Measurements from ENCODE around the gene TFF2. TPM values are rescaled to one million over a fixed set of nuclear protein-coding genes. Genes with fewer than 3 reads are reported as not detected.
A peak's percentile ranks its signal among the peaks of the same experiment; 100 is the strongest.

The TFF2 gene
- total and polyA plus RNA-seq, 10 donors = 0.14 TPM; not detected in 9

DNA sequence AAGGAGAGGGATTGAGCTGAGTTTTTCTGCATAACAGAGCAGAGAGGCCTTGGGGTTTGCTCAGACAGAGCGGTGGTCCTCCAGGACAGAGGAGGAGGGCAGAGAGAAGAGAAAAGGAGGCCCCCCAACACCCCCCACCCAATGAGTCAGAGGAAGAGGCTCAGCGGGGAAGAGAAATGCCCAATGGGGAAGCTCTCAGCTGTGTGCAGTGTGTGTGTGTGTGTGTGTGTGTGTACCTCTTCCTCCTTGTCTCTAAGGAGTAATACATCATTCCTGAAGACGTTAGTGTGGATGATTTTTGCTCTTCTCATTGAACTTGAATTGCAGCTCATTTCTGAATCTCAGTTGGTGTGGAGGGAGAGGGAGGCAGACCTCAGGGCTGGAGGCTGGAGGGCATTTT is 36.4 kb upstream of the TFF2 start:
- intact Hi-C loops (cut with DNase I; ENCODE audit: low total_unique reads) = loop anchor here (10.0 kb wide), 1 partner anchor 58 kb away; no protein-coding TSS in a partner anchor
- 36 to 47% (median 43%) methylated on average over 3 of the region's 3 CpGs for WGBS, 5 donors
- Histone ChIP-seq H3K27ac (no peak overlapping the region), H3K36me3 (no peaks in the 10 kb centered on the region), H3K9me3 (peaks cover 0 to 11% (median 5%) of the 10 kb centered on the region in 8 donors), H3K4me1 (peaks cover 0 to 60% (median 10%) of the 10 kb centered on the region in 6 donors), H3K27me3 (replicated peaks in 1 of 7) (peaks cover 0 to under 1% (median 0%) of the 10 kb centered on the region in 7 donors), H3K4me3 (no peak overlapping the region)
- TF ChIP-seq, protein P1, sequence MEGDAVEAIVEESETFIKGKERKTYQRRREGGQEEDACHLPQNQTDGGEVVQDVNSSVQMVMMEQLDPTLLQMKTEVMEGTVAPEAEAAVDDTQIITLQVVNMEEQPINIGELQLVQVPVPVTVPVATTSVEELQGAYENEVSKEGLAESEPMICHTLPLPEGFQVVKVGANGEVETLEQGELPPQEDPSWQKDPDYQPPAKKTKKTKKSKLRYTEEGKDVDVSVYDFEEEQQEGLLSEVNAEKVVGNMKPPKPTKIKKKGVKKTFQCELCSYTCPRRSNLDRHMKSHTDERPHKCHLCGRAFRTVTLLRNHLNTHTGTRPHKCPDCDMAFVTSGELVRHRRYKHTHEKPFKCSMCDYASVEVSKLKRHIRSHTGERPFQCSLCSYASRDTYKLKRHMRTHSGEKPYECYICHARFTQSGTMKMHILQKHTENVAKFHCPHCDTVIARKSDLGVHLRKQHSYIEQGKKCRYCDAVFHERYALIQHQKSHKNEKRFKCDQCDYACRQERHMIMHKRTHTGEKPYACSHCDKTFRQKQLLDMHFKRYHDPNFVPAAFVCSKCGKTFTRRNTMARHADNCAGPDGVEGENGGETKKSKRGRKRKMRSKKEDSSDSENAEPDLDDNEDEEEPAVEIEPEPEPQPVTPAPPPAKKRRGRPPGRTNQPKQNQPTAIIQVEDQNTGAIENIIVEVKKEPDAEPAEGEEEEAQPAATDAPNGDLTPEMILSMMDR (IDR thresholded peaks at IDR 0.05 in 8 of 11, conservative IDR thresholded peaks at IDR 0.05 in 3 of 11) = no peak
- TF ChIP-seq POLR2AphosphoS5 (IDR thresholded peaks at IDR 0.05) (no peak), POLR2A (IDR thresholded peaks at IDR 0.05) (no peak)
- peak; percentile 21 for DNase-seq

- TF ChIP-seq POLR2A (IDR thresholded peaks at IDR 0.05) (no peak), POLR2AphosphoS5 (IDR thresholded peaks at IDR 0.05) (no peak)
- TF ChIP-seq, protein P1 (IDR thresholded peaks at IDR 0.05 in 8 of 11, conservative IDR thresholded peaks at IDR 0.05 in 3 of 11) = no peak
- 86 to 97% (median 91%) methylated on average over 11 of the region's 11 CpGs for WGBS, 5 donors
- H3K4me3 ChIP-seq = no peak overlapping the region
- H3K9me3 ChIP-seq = peaks cover 3 to 22% (median 15%) of the 10 kb centered on the region in 8 donors
- peak; percentile 58 for DNase-seq
- no peaks in the 10 kb centered on the region for H3K36me3 ChIP-seq
- intact Hi-C loops (cut with DNase I; ENCODE audit: low total_unique reads) = loop anchor here (10.0 kb wide), 1 partner anchor 59 kb away; no protein-coding TSS in a partner anchor
- peak overlapping the region in 1 of 8 donors; percentile 64 for H3K27ac ChIP-seq
- H3K27me3 ChIP-seq (replicated peaks in 1 of 7) = no peaks in the 10 kb centered on the region
- H3K4me1 ChIP-seq = peaks cover 0 to 60% (median 10%) of the 10 kb centered on the region in 6 donors
Observed at GRCh38 chr21:42386034-42386591, 35.3 kb upstream of the TFF2 start.

DNA sequence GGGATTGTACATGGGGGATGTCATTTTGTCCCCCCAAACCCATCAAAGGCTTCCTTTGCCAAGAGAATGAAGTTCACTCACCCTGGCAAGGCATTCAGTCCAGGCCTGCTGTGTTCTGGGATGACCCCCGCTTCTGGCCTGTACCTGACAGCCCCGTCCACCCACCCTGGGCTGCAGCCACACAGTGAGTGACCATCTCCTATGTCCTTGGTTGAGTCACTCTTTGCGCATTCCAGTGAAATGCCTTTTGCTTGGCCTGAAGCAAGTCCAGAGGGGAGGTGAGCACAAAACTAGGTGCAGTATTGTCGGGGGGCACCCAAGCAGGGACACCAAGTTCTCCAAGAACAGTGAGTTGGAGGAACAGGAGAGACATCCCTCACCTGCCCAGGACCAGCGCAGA is 34.8 kb upstream of the TFF2 start:
- peak overlapping the region in 2 of 8 donors; percentile 64 to 73 for H3K27ac ChIP-seq
- TF ChIP-seq POLR2A (IDR thresholded peaks at IDR 0.05) (no peak), POLR2AphosphoS5 (IDR thresholded peaks at IDR 0.05) (no peak)
- TF ChIP-seq, protein P1 (IDR thresholded peaks at IDR 0.05 in 8 of 11, conservative IDR thresholded peaks at IDR 0.05 in 3 of 11) = no peak
- H3K4me3 ChIP-seq = no peak overlapping the region
- H3K4me1 ChIP-seq = peaks cover 0 to 60% (median 10%) of the 10 kb centered on the region in 6 donors
- intact Hi-C loops (cut with DNase I; ENCODE audit: low total_unique reads) = loop anchor here (10.0 kb wide), 1 partner anchor 59 kb away; no protein-coding TSS in a partner anchor
- DNase-seq = peak; percentile 48
- H3K27me3 ChIP-seq (replicated peaks in 1 of 7) = no peaks in the 10 kb centered on the region
- 95 to 99% (median 96%) methylated on average over 5 of the region's 5 CpGs for WGBS, 5 donors
- H3K9me3 ChIP-seq = peaks cover 3 to 22% (median 16%) of the 10 kb centered on the region in 8 donors
- H3K36me3 ChIP-seq = no peaks in the 10 kb centered on the region

GRCh38 chr21:42384989-42385388 is 34.2 kb upstream of the TFF2 start:
- H3K27ac ChIP-seq = peak overlapping the region in 2 of 8 donors; percentile 64 to 73
- 63 to 81% (median 73%) methylated on average over 2 of the region's 2 CpGs for WGBS, 5 donors
- H3K4me3 ChIP-seq = no peak overlapping the region
- peaks cover 3 to 22% (median 16%) of the 10 kb centered on the region in 8 donors for H3K9me3 ChIP-seq
- TF ChIP-seq POLR2AphosphoS5 (IDR thresholded peaks at IDR 0.05) (no peak), POLR2A (IDR thresholded peaks at IDR 0.05) (no peak)
- TF ChIP-seq, protein P1 (IDR thresholded peaks at IDR 0.05 in 8 of 11, conservative IDR thresholded peaks at IDR 0.05 in 3 of 11) = no peak
- intact Hi-C loops (cut with DNase I; ENCODE audit: low total_unique reads) = loop anchor here (10.0 kb wide), 1 partner anchor 60 kb away; no protein-coding TSS in a partner anchor
- DNase-seq = no peak
- H3K27me3 ChIP-seq (replicated peaks in 1 of 7) = no peaks in the 10 kb centered on the region
- peaks cover 0 to 59% (median 10%) of the 10 kb centered on the region in 6 donors for H3K4me1 ChIP-seq
- H3K36me3 ChIP-seq = no peaks in the 10 kb centered on the region

Measured in spleen (tissue), 11 donors.